ENCODE results near the gene AGBL1. TPM values are rescaled to one million over a fixed set of nuclear protein-coding genes. Genes with fewer than 3 reads are reported as not detected.

Gene AGBL1
- total RNA-seq, 6 experiments from 2014 or later: not detected

DNA sequence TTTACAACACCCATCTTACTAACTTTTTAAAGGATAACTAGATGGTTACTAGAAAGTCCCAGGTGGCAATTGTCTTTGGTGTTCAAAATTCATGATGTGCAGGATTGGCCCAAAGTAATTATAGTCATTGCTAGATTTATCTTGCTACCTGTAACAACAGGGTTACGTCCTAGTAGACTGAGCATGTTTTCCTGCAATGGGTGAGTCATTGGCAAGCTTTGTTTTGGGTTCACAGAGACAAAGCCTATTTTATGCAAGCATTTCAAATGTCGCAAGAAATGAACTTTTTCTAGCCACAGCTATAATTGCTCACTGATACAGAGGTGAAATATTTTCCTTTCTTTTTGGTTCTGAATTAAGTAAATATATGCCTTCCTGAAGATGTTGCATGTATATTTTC, 267.6 kb downstream of the AGBL1 start:
- H3K36me3 ChIP-seq: no peaks in the 10 kb centered on the region
- ATAC-seq (no peak), DNase-seq (no peak)
- no peaks in the 10 kb centered on the region for H3K9me3 ChIP-seq
- no peak overlapping the region for H3K27ac ChIP-seq
- intact Hi-C loops (cut with DNase I): no loop called here
- TF ChIP-seq POLR2A (IDR thresholded peaks at IDR 0.05): no peak
- TF ChIP-seq, protein P1, sequence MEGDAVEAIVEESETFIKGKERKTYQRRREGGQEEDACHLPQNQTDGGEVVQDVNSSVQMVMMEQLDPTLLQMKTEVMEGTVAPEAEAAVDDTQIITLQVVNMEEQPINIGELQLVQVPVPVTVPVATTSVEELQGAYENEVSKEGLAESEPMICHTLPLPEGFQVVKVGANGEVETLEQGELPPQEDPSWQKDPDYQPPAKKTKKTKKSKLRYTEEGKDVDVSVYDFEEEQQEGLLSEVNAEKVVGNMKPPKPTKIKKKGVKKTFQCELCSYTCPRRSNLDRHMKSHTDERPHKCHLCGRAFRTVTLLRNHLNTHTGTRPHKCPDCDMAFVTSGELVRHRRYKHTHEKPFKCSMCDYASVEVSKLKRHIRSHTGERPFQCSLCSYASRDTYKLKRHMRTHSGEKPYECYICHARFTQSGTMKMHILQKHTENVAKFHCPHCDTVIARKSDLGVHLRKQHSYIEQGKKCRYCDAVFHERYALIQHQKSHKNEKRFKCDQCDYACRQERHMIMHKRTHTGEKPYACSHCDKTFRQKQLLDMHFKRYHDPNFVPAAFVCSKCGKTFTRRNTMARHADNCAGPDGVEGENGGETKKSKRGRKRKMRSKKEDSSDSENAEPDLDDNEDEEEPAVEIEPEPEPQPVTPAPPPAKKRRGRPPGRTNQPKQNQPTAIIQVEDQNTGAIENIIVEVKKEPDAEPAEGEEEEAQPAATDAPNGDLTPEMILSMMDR (IDR thresholded peaks at IDR 0.05): no peak
- WGBS (ENCODE audit: insufficient coverage, low coverage, low lambda C conversion rate, missing lambda C conversion rate): 45% methylated on average over 2 of the region's 2 CpGs
- no peaks in the 10 kb centered on the region for H3K27me3 ChIP-seq
- H3K4me1 ChIP-seq: no peaks in the 10 kb centered on the region
- H3K4me3 ChIP-seq: no peak overlapping the region

DNA sequence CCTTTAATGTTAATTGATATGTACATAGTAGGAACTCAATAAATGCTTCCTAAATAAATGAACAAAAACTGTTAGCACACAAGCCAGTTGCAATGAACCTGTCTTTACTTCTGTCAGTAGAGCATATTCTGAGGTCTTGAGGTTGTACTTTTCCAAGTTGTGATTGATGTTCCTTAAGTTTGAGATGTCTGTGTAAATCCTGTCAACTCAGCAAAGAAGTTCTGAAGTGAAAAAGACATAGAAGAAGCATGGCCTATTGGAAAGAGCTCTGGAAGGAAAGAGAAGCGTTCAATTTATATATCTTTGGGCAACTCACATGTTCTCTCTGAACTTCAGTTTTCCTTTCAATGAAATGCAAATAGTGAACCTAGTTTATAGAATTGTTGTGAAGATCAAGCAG, 269.9 kb downstream of the AGBL1 start:
- no peak for TF ChIP-seq POLR2A (IDR thresholded peaks at IDR 0.05)
- WGBS (ENCODE audit: insufficient coverage, low coverage, low lambda C conversion rate, missing lambda C conversion rate): 54% methylated on average over 1 of the region's 1 CpG
- H3K36me3 ChIP-seq: no peaks in the 10 kb centered on the region
- H3K9me3 ChIP-seq: no peaks in the 10 kb centered on the region
- ATAC-seq: no peak
- H3K27ac ChIP-seq: no peak overlapping the region
- intact Hi-C loops (cut with DNase I): no loop called here
- DNase-seq: no peak
- H3K4me1 ChIP-seq: no peaks in the 10 kb centered on the region
- H3K4me3 ChIP-seq: no peak overlapping the region
- H3K27me3 ChIP-seq: no peaks in the 10 kb centered on the region

DNA sequence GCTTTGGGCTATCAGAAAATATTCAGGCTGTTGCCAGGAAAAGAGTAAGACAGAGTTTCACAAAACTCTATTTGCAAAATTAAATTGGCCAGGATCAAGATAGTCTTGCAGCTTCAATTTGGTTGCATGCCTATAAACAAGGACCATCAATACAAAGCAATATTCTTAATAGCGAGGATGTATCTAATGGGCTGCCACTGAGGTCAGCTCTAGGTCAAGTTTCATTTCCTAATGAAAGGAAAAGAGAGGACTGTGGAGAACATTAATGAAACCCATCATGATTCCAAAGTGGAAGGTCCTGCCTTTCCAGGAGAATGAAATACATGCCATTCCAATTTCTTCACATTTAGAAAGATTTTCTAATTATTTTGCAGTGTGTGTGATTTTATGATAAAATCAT, 273.5 kb downstream of the AGBL1 start:
- 50% methylated on average over 1 of the region's 1 CpG for WGBS (ENCODE audit: insufficient coverage, low coverage, low lambda C conversion rate, missing lambda C conversion rate)
- no peak for TF ChIP-seq POLR2A (IDR thresholded peaks at IDR 0.05)
- TF ChIP-seq, protein P1 (IDR thresholded peaks at IDR 0.05): no peak

DNA sequence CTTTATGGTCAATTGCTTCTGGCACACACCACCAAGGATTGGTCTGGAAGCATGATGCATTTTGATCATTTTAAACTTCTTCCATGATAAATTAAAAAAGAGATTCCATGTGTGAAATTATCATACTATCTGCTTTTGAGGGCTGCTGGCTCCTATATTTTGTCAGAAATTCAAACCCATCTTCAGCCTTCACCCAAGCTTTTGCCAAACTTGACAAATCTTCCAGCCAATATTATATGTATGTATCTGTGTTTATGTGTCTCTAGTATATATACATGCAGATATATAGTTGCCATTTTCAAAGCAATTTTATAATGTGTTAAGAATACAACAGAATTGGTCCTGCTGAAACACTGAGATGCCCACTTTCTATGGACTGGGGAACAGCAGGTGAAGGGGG, 275.7 kb downstream of the AGBL1 start:
- Histone ChIP-seq H3K27ac (no peak overlapping the region), H3K9me3 (no peaks in the 10 kb centered on the region), H3K4me1 (no peaks in the 10 kb centered on the region), H3K27me3 (no peaks in the 10 kb centered on the region), H3K36me3 (no peaks in the 10 kb centered on the region), H3K4me3 (no peak overlapping the region)
- ATAC-seq: no peak
- intact Hi-C loops (cut with DNase I): no loop called here
- TF ChIP-seq, protein P1 (IDR thresholded peaks at IDR 0.05): no peak
- TF ChIP-seq POLR2A (IDR thresholded peaks at IDR 0.05): no peak
- DNase-seq: no peak

More for the DNA sequence above, 273.5 kb downstream of the AGBL1 start:
- DNase-seq (no peak), ATAC-seq (no peak)
- Histone ChIP-seq H3K27ac (no peak overlapping the region), H3K36me3 (no peaks in the 10 kb centered on the region), H3K27me3 (no peaks in the 10 kb centered on the region), H3K4me1 (no peaks in the 10 kb centered on the region), H3K9me3 (no peaks in the 10 kb centered on the region), H3K4me3 (no peak overlapping the region)
- intact Hi-C loops (cut with DNase I): no loop called here

DNA sequence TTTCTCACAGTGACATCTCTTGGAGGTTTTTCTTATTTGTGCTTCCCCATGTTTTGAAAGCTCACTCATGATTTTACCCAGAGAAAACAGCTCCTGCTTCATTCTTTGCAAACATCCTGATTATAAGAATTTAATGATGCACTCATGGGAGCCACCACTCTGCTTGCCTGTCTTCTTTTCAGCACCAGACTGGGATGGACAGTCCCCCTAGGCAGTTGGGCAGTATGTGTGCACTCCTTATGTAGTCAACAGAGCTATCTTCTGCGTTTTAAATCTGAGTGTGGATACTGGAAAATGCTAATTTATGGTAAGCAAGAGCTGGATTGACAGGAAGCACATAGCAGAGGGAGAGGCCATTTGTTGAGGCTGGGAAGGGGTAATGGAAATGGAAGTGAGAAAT, 276.1 kb downstream of the AGBL1 start:
- Histone ChIP-seq H3K27me3 (no peaks in the 10 kb centered on the region), H3K4me3 (no peak overlapping the region), H3K27ac (no peak overlapping the region), H3K4me1 (no peaks in the 10 kb centered on the region), H3K9me3 (no peaks in the 10 kb centered on the region), H3K36me3 (no peaks in the 10 kb centered on the region)
- DNase-seq (no peak), ATAC-seq (no peak)
- intact Hi-C loops (cut with DNase I): no loop called here
- TF ChIP-seq, protein P1 (IDR thresholded peaks at IDR 0.05): no peak
- no peak for TF ChIP-seq POLR2A (IDR thresholded peaks at IDR 0.05)
- WGBS (ENCODE audit: insufficient coverage, low coverage, low lambda C conversion rate, missing lambda C conversion rate): 13% methylated on average over 1 of the region's 1 CpG

Measured in right lobe of liver (tissue), 6 donors.